Kidney epithelial cell (primary cell): ENCODE measurements around the gene PLPP7. TPM values are rescaled to one million over a fixed set of nuclear protein-coding genes. Genes with fewer than 3 reads are reported as not detected.

Experiments
- DNase-seq: peaks from one replicate; pipeline ENCODE4 v3.0.0-alpha.2; 2010; ENCODE audit warnings: low read depth
- H3K27me3 ChIP-seq: 2 replicates; pipeline ENCODE4 v1.6.0; 2011; ENCODE audit warnings: low read length; ENCODE audit not compliant: control insufficient read depth, insufficient read depth
- H3K36me3 ChIP-seq: 2 replicates; pipeline ENCODE4 v1.5.1; 2011; ENCODE audit warnings: low read length; ENCODE audit not compliant: control insufficient read depth, insufficient read depth
- H3K4me3 ChIP-seq: 2 replicates; pipeline ENCODE4 v1.5.1; 2011; ENCODE audit warnings: low read depth, mild to moderate bottlenecking, control low read depth, low read length
- total RNA-seq: library from RNA; depleted of rRNA; stranded (reverse); fragments of >200 nt; gene quantifications from 2 replicates; pipeline ENCODE4 v1.2.3, GENCODE V29; 2015
- TF ChIP-seq, protein P1 (sequence below): IDR thresholded peaks from 2 replicates; pipeline ENCODE4 v1.5.1; 2011; ENCODE audit warnings: mild to moderate bottlenecking, moderate library complexity, low read length, control low read depth, inconsistent platforms; ENCODE audit not compliant: insufficient read depth, poor library complexity, severe bottlenecking

Gene PLPP7
- total RNA-seq, 1 donor from 2014 or later: 4.6 TPM

DNA sequence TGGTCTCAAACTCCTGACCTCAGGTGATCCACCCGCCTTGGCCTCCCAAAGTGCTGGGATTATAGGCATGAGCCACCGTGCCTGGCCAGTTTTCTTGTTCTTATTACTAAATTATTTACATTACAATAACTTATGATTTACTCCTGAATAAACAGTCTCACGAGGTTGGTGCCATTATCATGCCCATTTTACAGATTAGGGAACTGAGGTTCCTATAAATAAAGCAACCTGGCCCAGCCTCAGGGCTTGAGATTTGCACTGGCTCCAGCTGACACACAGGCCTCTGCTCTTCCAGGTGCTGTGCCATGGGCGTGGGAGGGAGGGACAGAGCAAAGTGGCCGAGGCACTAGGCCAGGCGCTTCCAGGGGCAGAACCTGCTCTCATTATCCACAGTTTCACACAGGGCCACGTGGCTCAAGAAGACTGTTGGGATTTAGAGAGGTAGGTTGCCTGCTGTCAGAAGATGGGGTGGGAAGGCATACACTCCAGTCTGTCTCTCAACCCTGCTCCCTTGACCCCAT lies 2.3 kb downstream of the PLPP7 start:
- no peaks in the 10 kb centered on the region for H3K36me3 ChIP-seq
- TF ChIP-seq, protein P1, sequence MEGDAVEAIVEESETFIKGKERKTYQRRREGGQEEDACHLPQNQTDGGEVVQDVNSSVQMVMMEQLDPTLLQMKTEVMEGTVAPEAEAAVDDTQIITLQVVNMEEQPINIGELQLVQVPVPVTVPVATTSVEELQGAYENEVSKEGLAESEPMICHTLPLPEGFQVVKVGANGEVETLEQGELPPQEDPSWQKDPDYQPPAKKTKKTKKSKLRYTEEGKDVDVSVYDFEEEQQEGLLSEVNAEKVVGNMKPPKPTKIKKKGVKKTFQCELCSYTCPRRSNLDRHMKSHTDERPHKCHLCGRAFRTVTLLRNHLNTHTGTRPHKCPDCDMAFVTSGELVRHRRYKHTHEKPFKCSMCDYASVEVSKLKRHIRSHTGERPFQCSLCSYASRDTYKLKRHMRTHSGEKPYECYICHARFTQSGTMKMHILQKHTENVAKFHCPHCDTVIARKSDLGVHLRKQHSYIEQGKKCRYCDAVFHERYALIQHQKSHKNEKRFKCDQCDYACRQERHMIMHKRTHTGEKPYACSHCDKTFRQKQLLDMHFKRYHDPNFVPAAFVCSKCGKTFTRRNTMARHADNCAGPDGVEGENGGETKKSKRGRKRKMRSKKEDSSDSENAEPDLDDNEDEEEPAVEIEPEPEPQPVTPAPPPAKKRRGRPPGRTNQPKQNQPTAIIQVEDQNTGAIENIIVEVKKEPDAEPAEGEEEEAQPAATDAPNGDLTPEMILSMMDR: no peak
- DNase-seq: no peak

DNA sequence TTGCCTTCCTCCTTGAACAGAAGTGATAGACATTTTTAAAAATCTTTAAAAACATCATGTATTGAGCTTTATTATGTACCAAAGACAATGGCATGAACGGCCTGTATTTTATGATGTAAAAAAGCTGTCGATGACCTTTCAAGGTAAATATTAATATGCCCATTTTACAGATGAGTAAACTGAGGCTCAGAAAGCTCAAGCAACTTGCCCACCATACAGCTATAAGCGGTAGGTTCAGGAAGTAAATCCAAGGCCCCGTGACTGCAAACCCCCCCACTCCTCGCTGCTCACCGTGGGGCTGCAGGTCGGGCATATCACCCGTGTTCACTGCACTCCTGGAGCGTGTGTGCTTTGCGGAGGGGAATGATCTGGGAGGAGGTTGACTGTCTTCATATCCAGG lies 3.4 kb downstream of the PLPP7 start:
- no peak for DNase-seq
- Histone ChIP-seq H3K36me3 (no peaks in the 10 kb centered on the region), H3K4me3 (no peak overlapping the region), H3K27me3 (no peaks in the 10 kb centered on the region)
- TF ChIP-seq, protein P1: no peak

More for the DNA sequence above, 2.3 kb downstream of the PLPP7 start:
- Histone ChIP-seq H3K4me3 (no peak overlapping the region), H3K27me3 (no peaks in the 10 kb centered on the region)

DNA sequence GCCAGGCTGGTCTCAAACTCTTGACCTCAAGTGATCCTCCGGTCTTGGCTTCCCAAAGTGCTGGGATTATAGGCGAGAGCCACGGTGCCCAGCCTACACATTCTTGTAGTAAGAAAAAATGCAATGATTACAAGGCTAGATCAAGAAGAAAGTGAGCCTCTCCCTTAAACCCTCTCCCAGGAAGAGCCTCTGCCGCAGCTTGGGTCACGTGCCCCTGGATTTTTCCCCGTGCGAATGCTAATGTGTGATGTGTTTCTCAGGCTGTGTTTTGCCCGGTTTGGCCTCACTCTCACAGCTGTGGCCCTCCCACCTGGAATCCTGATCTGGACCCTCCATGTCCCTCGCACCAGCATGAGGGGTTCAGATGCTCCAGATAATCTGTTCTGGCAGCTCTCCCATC lies 6.9 kb downstream of the PLPP7 start:
- H3K36me3 ChIP-seq: no peaks in the 10 kb centered on the region
- no peak for DNase-seq
- TF ChIP-seq, protein P1: no peak
- no peak overlapping the region for H3K4me3 ChIP-seq
- no peaks in the 10 kb centered on the region for H3K27me3 ChIP-seq

DNA sequence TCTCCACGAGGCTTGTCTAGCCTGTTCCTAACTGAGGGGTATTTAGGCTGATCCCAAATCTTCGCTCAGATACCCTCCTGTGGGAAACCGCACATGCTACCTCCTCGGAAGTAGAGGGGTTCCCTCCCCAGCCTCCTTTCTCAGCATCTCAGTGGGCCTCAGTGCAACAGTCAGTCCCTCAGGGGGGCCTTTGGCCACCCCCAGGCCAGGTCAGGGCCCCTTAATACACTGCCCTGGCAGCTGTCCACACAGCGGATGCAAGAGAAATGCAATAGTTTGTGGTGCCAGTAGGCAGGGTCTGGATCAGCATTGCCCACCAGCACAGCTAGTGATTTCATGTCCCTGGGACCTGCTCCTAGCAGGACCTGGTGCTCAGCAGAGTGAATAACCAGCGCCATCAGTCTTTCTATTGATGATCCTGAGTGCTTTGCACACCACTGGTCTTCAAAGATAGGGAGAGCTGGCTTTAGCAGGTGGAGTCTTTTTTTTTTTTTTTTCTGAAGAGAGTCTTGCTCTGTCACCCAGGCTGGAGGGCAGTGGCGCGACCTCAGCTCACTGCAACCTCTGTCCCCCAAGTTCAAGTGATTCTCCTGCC lies 7.5 kb downstream of the PLPP7 start:
- no peak for DNase-seq
- TF ChIP-seq, protein P1: no peak

DNA sequence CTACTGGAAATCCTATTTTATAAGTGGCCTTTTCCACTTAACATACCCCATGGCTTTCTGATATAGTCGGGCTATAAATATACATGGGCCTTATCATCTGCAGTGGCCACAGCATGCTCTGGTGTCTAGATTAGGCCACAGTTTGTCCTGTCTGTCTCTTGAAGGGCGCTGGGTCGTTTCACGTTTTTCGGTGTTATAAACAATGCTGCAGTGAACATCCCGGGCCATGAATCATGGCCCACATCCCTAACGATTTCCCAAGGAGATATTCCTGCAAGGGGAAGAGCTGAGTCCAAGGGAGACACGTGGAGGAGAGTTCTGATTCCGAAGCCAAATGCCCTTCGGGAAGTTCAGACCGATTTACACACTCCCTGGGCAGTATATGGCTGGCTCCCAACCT lies 8.4 kb downstream of the PLPP7 start:
- no peak for DNase-seq
- H3K27me3 ChIP-seq: no peaks in the 10 kb centered on the region
- H3K36me3 ChIP-seq: no peaks in the 10 kb centered on the region
- TF ChIP-seq, protein P1: no peak
- no peak overlapping the region for H3K4me3 ChIP-seq

More for the DNA sequence above, 7.5 kb downstream of the PLPP7 start:
- H3K4me3 ChIP-seq: no peak overlapping the region
- no peaks in the 10 kb centered on the region for H3K27me3 ChIP-seq
- H3K36me3 ChIP-seq: no peaks in the 10 kb centered on the region

DNA sequence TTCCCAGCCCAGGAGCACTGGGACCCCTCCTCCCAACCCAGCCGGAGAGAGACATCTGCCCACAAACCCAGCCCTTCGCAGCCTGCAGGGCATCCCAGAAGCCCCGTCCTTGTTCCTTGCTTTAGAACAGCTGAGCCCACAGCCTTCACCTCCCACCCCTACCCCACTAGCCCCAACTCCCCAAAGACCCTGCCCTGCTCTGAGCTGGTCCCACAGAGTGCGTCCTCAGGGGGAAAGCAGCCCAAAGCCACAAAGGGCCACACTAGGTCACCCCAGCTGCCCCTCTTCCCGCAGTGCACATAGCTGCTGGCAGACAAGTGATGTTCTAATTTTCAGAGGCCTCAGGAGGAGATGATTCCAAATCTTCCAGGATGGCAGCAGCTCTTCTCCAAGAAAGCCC lies 8.8 kb downstream of the PLPP7 start:
- Histone ChIP-seq H3K4me3 (no peak overlapping the region), H3K36me3 (no peaks in the 10 kb centered on the region), H3K27me3 (no peaks in the 10 kb centered on the region)
- TF ChIP-seq, protein P1: no peak
- DNase-seq: no peak
